ENCODE results near the gene PRR33.
"Not testable (repeated sequence)": the region's sequence is repeated elsewhere in the genome, so short reads cannot be mapped to it uniquely, and the experiment has no call there.

PRR33 gene

DNA sequence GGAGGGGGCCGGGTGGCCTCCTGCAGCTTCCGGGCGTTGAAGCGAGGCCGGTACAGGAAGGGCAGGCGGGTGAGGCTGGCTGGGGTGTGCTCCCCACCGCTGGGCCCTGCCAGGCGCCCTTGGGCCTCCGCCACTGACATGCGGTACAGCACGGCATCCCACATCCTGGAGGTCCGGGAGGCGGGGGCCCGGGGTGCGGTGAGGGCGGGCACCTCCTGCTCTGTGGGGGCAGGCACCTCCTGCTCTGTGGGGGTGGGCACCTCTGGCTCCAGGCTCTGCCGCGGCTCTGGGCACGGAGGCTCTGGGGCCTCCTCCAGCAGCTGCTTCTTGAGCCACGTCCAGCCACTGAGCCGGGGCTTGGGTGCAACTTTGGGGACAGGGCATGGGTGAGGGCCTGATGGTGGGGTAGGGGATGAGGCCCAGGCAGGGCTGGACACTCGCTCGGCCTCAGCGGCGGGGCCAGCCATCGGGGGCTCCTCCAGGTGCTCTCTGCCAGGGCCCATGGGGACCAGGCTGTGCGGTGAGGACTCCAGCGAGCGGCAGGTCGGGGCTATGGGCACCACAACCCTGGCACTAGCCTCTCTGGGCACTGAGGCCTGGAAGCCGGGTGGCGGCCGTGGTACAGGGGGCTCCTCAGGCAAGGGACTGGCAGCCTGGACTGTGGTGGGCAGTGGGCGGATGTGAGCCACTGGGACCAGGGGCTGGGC lies 2.3 kb downstream of the PRR33 start:
- Histone ChIP-seq H3K36me3 (ENCODE audit: control insufficient read depth in 4 of 4, insufficient read depth in 4 of 4, low read length in 3 of 4) (peaks cover 6 to 26% (median 18%) of the 10 kb centered on the region in 4 experiments), H3K27me3 (replicated peaks in 2 of 5; ENCODE audit: control insufficient read depth in 4 of 5, insufficient read depth in 5 of 5, low read length in 4 of 5) (no peaks in the 10 kb centered on the region), H3K9me3 (ENCODE audit: control extremely low read depth in 1 of 5, control insufficient read depth in 4 of 5, insufficient read depth in 2 of 5, low read depth in 1 of 5, low read length in 4 of 5) (peaks cover 0 to 2% (median 0%) of the 10 kb centered on the region in 5 experiments), H3K4me3 (ENCODE audit: control insufficient read depth in 1 of 7, extremely low read depth in 1 of 7, insufficient read depth in 4 of 7, low read depth in 2 of 7, low read length in 6 of 7) (peak overlapping the region; percentile 50 to 87 (median 71)), H3K4me1 (ENCODE audit: control extremely low read depth in 1 of 4, control insufficient read depth in 4 of 4, insufficient read depth in 4 of 4, low read length in 3 of 4) (peaks cover 0 to 69% (median 55%) of the 10 kb centered on the region in 4 experiments), H3K27ac (ENCODE audit: insufficient read depth in 1 of 2, low read depth in 1 of 2, low read length in 2 of 2, poor library complexity in 1 of 2, severe bottlenecking in 2 of 2) (peak overlapping the region; percentile 33 to 79)
- WGBS (ENCODE audit: insufficient coverage), result 2% methylated on average over 24 of the region's 34 CpGs
- peak; percentile 66 to 90 (median 83) for DNase-seq
- CTCF ChIA-PET, result interaction anchor here (0.6 to 5.5 kb wide), 10 partner anchors 13 to 196 kb away, joined by 3 to 53 read pairs (median 6); partner anchors contain the start of genes MRPL23 and TNNT3
- POLR2A ChIA-PET, result interaction anchor here (0.6 to 1.6 kb wide), 4 partner anchors 8 to 59 kb away, joined by 3 to 7 read pairs (median 4); partner anchors contain the start of gene MRPL23

DNA sequence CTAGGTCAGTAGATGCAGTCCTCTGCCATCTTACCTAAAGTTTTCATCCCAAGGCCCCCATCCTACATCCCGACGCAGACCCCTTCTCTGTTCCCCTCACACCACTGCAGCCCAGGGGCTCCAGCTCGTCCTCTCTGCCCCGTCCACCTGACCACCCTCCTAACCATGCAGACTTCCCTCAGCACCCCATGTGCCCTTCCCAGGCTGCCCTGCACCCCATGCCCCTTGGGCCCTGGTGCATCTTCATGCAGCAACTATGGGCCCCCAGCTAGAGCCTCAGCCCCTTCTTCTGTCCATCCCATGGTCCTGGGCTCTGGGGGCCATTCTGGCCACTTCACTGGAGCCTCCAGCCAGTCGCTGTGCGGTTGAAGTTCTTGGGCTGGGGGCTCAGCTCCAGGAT lies 2.9 kb downstream of the PRR33 start:
- DNase-seq, result no peak
- Histone ChIP-seq H3K9me3 (ENCODE audit: control extremely low read depth in 1 of 5, control insufficient read depth in 4 of 5, insufficient read depth in 2 of 5, low read depth in 1 of 5, low read length in 4 of 5) (peaks cover 0 to 2% (median 0%) of the 10 kb centered on the region in 5 experiments), H3K4me1 (ENCODE audit: control extremely low read depth in 1 of 4, control insufficient read depth in 4 of 4, insufficient read depth in 4 of 4, low read length in 3 of 4) (peaks cover 0 to 66% (median 55%) of the 10 kb centered on the region in 4 experiments), H3K4me3 (ENCODE audit: control insufficient read depth in 1 of 7, extremely low read depth in 1 of 7, insufficient read depth in 4 of 7, low read depth in 2 of 7, low read length in 6 of 7) (peak overlapping the region in 5 of 7 experiments; percentile 33 to 87 (median 71)), H3K27me3 (replicated peaks in 2 of 5; ENCODE audit: control insufficient read depth in 4 of 5, insufficient read depth in 5 of 5, low read length in 4 of 5) (no peaks in the 10 kb centered on the region), H3K36me3 (ENCODE audit: control insufficient read depth in 4 of 4, insufficient read depth in 4 of 4, low read length in 3 of 4) (peaks cover 11 to 32% (median 19%) of the 10 kb centered on the region in 4 experiments), H3K27ac (ENCODE audit: insufficient read depth in 1 of 2, low read depth in 1 of 2, low read length in 2 of 2, poor library complexity in 1 of 2, severe bottlenecking in 2 of 2) (peak overlapping the region; percentile 7 to 79)
- CTCF ChIA-PET, result interaction anchor here (0.6 to 5.5 kb wide), 11 partner anchors 9 to 195 kb away, joined by 3 to 53 read pairs (median 4); partner anchors contain the start of genes MRPL23 and TNNT3
- WGBS (ENCODE audit: insufficient coverage), result 16% methylated on average over 6 of the region's 6 CpGs
- POLR2A ChIA-PET, result interaction anchor here (1.0 to 1.6 kb wide), 3 partner anchors 8 to 60 kb away, joined by 3 to 7 read pairs (median 3); partner anchors contain the start of gene MRPL23

DNA sequence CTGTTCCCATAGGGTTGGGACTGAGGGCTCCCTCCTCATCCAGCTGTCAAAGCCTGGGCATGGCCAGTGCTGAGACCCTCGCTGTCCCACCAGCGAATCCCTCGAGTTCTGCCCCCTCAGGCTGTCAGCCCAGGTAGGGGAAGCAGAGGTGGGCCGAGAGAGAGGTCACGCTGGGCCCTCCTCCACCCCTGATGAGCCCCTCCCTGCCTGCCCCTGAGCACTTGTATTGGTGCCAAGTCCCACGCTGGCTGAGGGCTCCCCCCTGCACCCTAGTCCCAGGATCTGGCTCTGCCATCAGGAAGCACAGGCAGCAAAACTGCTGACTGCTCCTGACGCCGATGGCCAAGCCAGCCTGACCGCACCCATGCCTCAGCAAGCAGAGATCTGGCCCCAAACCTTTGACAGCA lies 3.3 kb downstream of the PRR33 start:
- Histone ChIP-seq H3K36me3 (ENCODE audit: control insufficient read depth in 4 of 4, insufficient read depth in 4 of 4, low read length in 3 of 4) (peaks cover 11 to 36% (median 24%) of the 10 kb centered on the region in 4 experiments), H3K9me3 (ENCODE audit: control extremely low read depth in 1 of 5, control insufficient read depth in 4 of 5, insufficient read depth in 2 of 5, low read depth in 1 of 5, low read length in 4 of 5) (peaks cover 0 to 2% (median 0%) of the 10 kb centered on the region in 5 experiments), H3K4me1 (ENCODE audit: control extremely low read depth in 1 of 4, control insufficient read depth in 4 of 4, insufficient read depth in 4 of 4, low read length in 3 of 4) (peaks cover 0 to 62% (median 58%) of the 10 kb centered on the region in 4 experiments), H3K27ac (ENCODE audit: insufficient read depth in 1 of 2, low read depth in 1 of 2, low read length in 2 of 2, poor library complexity in 1 of 2, severe bottlenecking in 2 of 2) (peak overlapping the region; percentile 7 to 79), H3K4me3 (ENCODE audit: control insufficient read depth in 1 of 7, extremely low read depth in 1 of 7, insufficient read depth in 4 of 7, low read depth in 2 of 7, low read length in 6 of 7) (peak overlapping the region in 5 of 7 experiments; percentile 4 to 87 (median 71)), H3K27me3 (replicated peaks in 2 of 5; ENCODE audit: control insufficient read depth in 4 of 5, insufficient read depth in 5 of 5, low read length in 4 of 5) (no peaks in the 10 kb centered on the region)
- peak in 2 of 3 donors; percentile 32 to 49 for DNase-seq
- WGBS (ENCODE audit: insufficient coverage), result 25% methylated on average over 9 of the region's 9 CpGs
- ChIA-PET CTCF (interaction anchor here (0.8 to 5.5 kb wide), 10 partner anchors 9 to 195 kb away, joined by 3 to 53 read pairs (median 5); partner anchors contain the start of genes MRPL23 and TNNT3), POLR2A (interaction anchor here (1.0 to 1.6 kb wide), 3 partner anchors 9 to 60 kb away, joined by 3 to 7 read pairs (median 3); partner anchors contain the start of gene MRPL23)

DNA sequence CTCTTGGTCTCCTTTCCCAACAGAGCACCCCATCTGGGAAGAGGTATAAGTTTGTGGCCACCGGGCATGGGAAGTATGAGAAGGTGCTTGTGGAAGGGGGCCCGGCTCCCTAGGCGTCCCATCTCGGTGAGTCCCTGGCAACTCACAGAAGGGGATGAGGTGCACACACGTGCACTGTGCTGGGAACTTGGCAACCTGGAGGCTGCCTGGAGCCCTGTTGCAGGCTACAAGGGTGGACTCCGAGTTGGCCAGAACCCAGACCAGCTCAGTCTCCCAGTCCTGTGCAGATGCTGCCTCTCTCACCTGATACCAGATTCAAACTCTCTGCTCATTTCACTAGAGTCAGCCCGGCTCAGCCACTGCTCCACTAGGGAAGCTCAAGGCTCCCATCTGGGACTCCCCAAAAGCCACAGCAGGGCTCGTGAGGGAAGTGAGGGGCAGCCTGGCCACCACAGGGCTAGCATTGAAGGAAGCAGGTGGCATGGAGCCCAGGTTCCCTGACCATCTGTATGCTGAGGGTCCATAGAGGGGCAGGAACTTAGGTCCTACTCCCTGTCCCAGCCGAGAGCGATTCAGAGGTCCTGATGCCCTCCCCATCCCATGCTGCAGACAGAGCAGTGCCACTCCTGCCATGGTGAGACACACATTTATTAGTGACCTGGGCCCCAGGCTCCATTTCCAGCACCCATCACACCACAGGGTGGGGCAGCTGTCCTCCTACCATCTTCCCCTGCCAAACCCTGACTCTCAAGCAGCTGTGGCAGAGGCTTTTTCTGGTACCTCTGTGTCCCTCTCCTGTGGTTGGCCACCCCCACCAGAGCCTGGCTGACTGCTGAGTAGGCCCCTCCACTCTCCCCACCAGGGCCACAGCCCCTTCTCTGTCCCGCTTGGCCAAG lies 4.0 kb downstream of the PRR33 start:
- peaks cover 11 to 37% (median 25%) of the 10 kb centered on the region in 4 experiments for H3K36me3 ChIP-seq (ENCODE audit: control insufficient read depth in 4 of 4, insufficient read depth in 4 of 4, low read length in 3 of 4)
- H3K4me1 ChIP-seq (ENCODE audit: control extremely low read depth in 1 of 4, control insufficient read depth in 4 of 4, insufficient read depth in 4 of 4, low read length in 3 of 4), result peaks cover 0 to 64% (median 63%) of the 10 kb centered on the region in 4 experiments
- DNase-seq, result peak in 2 of 3 donors; percentile 51 to 60
- H3K27me3 ChIP-seq (replicated peaks in 2 of 5; ENCODE audit: control insufficient read depth in 4 of 5, insufficient read depth in 5 of 5, low read length in 4 of 5), result no peaks in the 10 kb centered on the region
- POLR2A ChIA-PET, result interaction anchor here (1.2 kb wide), 1 partner anchor 9 kb away, joined by 3 read pairs; no protein-coding TSS in a partner anchor
- 68% methylated on average over 10 of the region's 11 CpGs for WGBS (ENCODE audit: insufficient coverage)
- CTCF ChIA-PET, result interaction anchor here (0.7 to 5.5 kb wide), 10 partner anchors 9 to 194 kb away, joined by 3 to 53 read pairs (median 5); partner anchors contain the start of gene TNNT3
- peak overlapping the region in 1 of 2 experiments; percentile 45 for H3K27ac ChIP-seq (ENCODE audit: insufficient read depth in 1 of 2, low read depth in 1 of 2, low read length in 2 of 2, poor library complexity in 1 of 2, severe bottlenecking in 2 of 2)
- peak overlapping the region in 1 of 7 experiments; percentile 4 for H3K4me3 ChIP-seq (ENCODE audit: control insufficient read depth in 1 of 7, extremely low read depth in 1 of 7, insufficient read depth in 4 of 7, low read depth in 2 of 7, low read length in 6 of 7)
- peaks cover 0 to 2% (median 0%) of the 10 kb centered on the region in 5 experiments for H3K9me3 ChIP-seq (ENCODE audit: control extremely low read depth in 1 of 5, control insufficient read depth in 4 of 5, insufficient read depth in 2 of 5, low read depth in 1 of 5, low read length in 4 of 5)

DNA sequence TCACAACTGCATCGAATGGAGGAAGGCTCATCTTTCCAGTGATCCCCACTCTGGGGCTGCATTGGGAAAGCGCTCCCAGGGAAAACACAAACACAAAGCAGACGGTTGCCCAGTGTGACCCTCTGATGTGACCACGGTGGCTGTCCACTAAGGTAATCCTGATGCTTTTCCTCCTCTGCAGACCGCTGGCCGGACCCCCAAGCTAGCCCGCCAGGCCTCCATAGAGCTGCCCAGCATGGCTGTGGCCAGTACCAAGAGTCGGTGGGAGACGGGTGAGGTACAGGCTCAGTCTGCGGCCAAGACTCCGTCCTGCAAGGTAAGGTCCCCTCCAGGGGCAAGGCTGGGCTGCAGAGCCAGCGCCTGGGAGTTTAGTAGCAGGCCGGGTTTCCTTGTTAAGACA lies 5.1 kb downstream of the PRR33 start:
- H3K9me3 ChIP-seq (ENCODE audit: control extremely low read depth in 1 of 5, control insufficient read depth in 4 of 5, insufficient read depth in 2 of 5, low read depth in 1 of 5, low read length in 4 of 5); H3K27me3 ChIP-seq (replicated peaks in 2 of 5; ENCODE audit: control insufficient read depth in 4 of 5, insufficient read depth in 5 of 5, low read length in 4 of 5); POLR2A ChIA-PET; H3K27ac ChIP-seq (ENCODE audit: insufficient read depth in 1 of 2, low read depth in 1 of 2, low read length in 2 of 2, poor library complexity in 1 of 2, severe bottlenecking in 2 of 2); H3K4me3 ChIP-seq (ENCODE audit: control insufficient read depth in 1 of 7, extremely low read depth in 1 of 7, insufficient read depth in 4 of 7, low read depth in 2 of 7, low read length in 6 of 7); DNase-seq: not testable (repeated sequence)
- 98% methylated on average over 11 of the region's 13 CpGs for WGBS (ENCODE audit: insufficient coverage)
- H3K36me3 ChIP-seq (ENCODE audit: control insufficient read depth in 4 of 4, insufficient read depth in 4 of 4, low read length in 3 of 4), result peaks cover 11 to 37% (median 25%) of the 10 kb centered on the region in 4 experiments
- CTCF ChIA-PET, result interaction anchor here (2.2 kb wide), 1 partner anchor 114 kb away, joined by 8 read pairs; no protein-coding TSS in a partner anchor
- H3K4me1 ChIP-seq (ENCODE audit: control extremely low read depth in 1 of 4, control insufficient read depth in 4 of 4, insufficient read depth in 4 of 4, low read length in 3 of 4), result peaks cover 0 to 64% (median 63%) of the 10 kb centered on the region in 4 experiments

DNA sequence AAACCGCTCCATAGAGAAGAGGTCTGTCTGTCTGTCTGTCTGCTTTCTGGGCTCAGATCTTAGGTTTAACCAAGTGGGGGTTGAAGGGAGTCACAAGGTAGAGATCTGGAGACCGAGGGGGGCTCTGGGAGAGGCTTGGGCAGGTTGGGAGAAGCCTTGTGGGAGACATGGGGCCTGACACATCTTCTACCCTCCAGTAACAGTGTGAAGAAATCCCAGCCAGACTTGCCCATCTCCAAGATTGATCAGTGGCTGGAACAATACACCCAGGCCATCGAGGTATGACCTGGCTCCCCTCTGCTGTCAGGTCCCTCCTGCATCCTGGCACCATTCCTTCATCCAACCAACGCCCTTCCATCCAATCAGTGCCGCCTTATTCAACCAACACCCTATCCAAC lies 7.4 kb downstream of the PRR33 start:
- Histone ChIP-seq H3K4me1 (ENCODE audit: control extremely low read depth in 1 of 4, control insufficient read depth in 4 of 4, insufficient read depth in 4 of 4, low read length in 3 of 4) (peaks cover 0 to 64% (median 61%) of the 10 kb centered on the region in 4 experiments), H3K4me3 (ENCODE audit: control insufficient read depth in 1 of 7, extremely low read depth in 1 of 7, insufficient read depth in 4 of 7, low read depth in 2 of 7, low read length in 6 of 7) (no peak overlapping the region), H3K27me3 (replicated peaks in 2 of 5; ENCODE audit: control insufficient read depth in 4 of 5, insufficient read depth in 5 of 5, low read length in 4 of 5) (no peaks in the 10 kb centered on the region), H3K36me3 (ENCODE audit: control insufficient read depth in 4 of 4, insufficient read depth in 4 of 4, low read length in 3 of 4) (peaks cover 11 to 44% (median 27%) of the 10 kb centered on the region in 4 experiments), H3K9me3 (ENCODE audit: control extremely low read depth in 1 of 5, control insufficient read depth in 4 of 5, insufficient read depth in 2 of 5, low read depth in 1 of 5, low read length in 4 of 5) (peaks cover 0 to 2% (median 0%) of the 10 kb centered on the region in 5 experiments), H3K27ac (ENCODE audit: insufficient read depth in 1 of 2, low read depth in 1 of 2, low read length in 2 of 2, poor library complexity in 1 of 2, severe bottlenecking in 2 of 2) (no peak overlapping the region)
- DNase-seq, result no peak
- ChIA-PET CTCF (interaction anchor here (0.6 to 3.9 kb wide), 4 partner anchors 15 to 65 kb away, joined by 3 to 36 read pairs (median 6); no protein-coding TSS in a partner anchor), POLR2A (no interaction called here)
- 93% methylated on average over 4 of the region's 5 CpGs for WGBS (ENCODE audit: insufficient coverage)
